SK-N-MC (cell line): ENCODE measurements around the gene EBF4.

ENCODE experiments used
- DNase-seq: peaks from one replicate; pipeline ENCODE4 v3.0.0-alpha.2; 2011; ENCODE audit warnings: low read depth, low spot score
- H3K27ac ChIP-seq: fragments of 200-600 bp; sonication (generic); 2 replicates; pipeline ENCODE4 v1.5.1; 2016; ENCODE audit warnings: mixed run types
- H3K36me3 ChIP-seq: fragments of 200-600 bp; sonication (generic); 2 replicates; pipeline ENCODE4 v1.6.1; 2017; ENCODE audit warnings: antibody characterized with exemption, low read length, mixed read lengths; ENCODE audit not compliant: insufficient read depth
- H3K4me3 ChIP-seq: fragments of 200-600 bp; sonication (generic); 2 replicates; pipeline ENCODE4 v1.5.1; 2016
- H3K9ac ChIP-seq: fragments of 200-600 bp; sonication (generic); 2 replicates; pipeline ENCODE4 v1.8.0; 2017; ENCODE audit warnings: mixed run types, mixed read lengths; ENCODE audit not compliant: insufficient read length
- H3K9me3 ChIP-seq: fragments of 200-600 bp; sonication (generic); 2 replicates; pipeline ENCODE4 v1.6.1; 2017; ENCODE audit warnings: low read depth, mild to moderate bottlenecking, antibody characterized with exemption, low read length, moderate library complexity, mixed read lengths
- EZH2 ChIP-seq: fragments of 200-600 bp; sonication (generic); IDR thresholded peaks from one replicate; pipeline ENCODE4 v1.6.1; 2017; ENCODE audit warnings: antibody characterized with exemption
- FOXP2 ChIP-seq: optimal IDR thresholded peaks from 2 replicates; pipeline ENCODE3; 2011; ENCODE audit warnings: mild to moderate bottlenecking, moderate library complexity; ENCODE audit not compliant: insufficient read depth; ENCODE audit errors: extremely low read length, control extremely low read depth
- POLR2AphosphoS5 ChIP-seq: IDR thresholded peaks from 2 replicates; pipeline ENCODE4 v1.6.1; 2012; ENCODE audit warnings: mild to moderate bottlenecking, low read depth, low read length, borderline replicate concordance

The EBF4 gene

DNA sequence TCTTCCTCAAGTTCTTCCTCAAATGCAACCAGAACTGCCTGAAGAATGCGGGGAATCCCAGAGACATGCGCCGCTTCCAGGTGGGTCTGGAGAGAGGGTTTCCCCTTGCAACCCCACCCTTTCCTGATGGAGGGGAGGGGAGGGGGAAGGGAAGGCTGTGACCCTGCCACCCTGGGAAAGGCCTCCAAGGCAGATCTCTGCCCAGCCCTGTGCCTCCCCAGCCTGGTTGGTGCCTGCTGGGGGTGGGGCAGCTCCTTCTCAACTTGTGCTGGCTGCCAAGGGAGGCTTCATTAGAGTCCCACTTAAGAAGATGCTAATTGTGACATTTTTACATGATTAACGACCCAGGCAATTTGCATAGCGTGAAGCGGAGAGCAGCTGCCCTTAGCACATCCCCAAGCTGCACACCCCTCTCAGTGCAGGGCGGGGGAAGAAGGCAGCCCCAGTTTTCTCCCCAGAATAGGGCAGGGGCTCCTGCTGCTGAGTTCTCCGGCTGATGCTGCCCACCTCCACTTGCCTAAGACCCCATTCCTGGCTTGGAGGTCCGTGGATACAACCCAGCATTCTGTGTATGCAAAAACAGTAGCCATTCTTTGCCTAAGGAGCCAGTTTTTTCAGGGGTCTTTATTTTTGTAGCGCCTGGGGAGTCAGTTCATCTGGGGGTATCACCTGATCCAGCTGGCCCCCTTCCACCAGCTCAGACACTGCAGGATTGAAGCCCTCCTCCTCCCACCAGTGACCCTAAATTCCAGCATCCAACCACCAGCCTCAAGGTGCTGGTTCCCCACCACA, 56.2 kb downstream of the EBF4 start:
- H3K36me3 ChIP-seq: no peaks in the 10 kb centered on the region
- H3K9me3 ChIP-seq: no peaks in the 10 kb centered on the region
- TF ChIP-seq EZH2 (no peak), FOXP2 (no peak), POLR2AphosphoS5 (no peak)
- H3K27ac ChIP-seq: no peak overlapping the region
- H3K4me3 ChIP-seq: no peak overlapping the region
- no peak for DNase-seq
- no peak overlapping the region for H3K9ac ChIP-seq

DNA sequence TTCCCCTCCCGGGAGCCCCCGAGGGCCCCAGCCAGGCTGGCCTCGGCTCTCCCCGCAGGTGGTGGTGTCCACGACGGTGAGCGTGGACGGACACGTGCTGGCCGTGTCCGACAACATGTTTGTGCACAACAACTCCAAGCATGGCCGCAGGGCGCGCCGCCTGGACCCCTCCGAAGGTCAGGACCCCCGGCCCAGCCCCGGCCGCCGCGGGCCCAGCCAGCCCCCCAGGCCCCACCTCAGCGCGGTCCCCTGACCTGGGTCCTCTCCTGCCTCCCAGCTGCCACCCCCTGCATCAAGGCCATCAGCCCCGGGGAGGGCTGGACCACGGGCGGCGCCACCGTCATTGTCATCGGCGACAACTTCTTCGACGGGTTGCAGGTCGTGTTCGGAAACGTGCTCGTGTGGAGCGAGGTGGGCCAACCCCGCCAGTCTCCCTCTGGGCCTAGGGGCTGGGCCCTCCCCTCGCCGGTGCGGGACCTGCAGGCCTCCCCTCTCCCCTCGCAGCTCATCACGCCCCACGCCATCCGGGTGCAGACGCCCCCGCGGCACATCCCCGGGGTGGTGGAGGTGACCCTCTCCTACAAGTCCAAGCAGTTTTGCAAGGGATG, 56.9 kb downstream of the EBF4 start:
- Histone ChIP-seq H3K9ac (no peak overlapping the region), H3K27ac (no peak overlapping the region), H3K36me3 (no peaks in the 10 kb centered on the region), H3K9me3 (no peaks in the 10 kb centered on the region), H3K4me3 (no peak overlapping the region)
- no peak for TF ChIP-seq EZH2
- TF ChIP-seq FOXP2: no peak
- TF ChIP-seq POLR2AphosphoS5: no peak
- no peak for DNase-seq

- Histone ChIP-seq H3K4me3 (no peak overlapping the region), H3K36me3 (no peaks in the 10 kb centered on the region), H3K9me3 (no peaks in the 10 kb centered on the region), H3K9ac (no peak overlapping the region), H3K27ac (no peak overlapping the region)
- TF ChIP-seq FOXP2 (no peak), EZH2 (no peak), POLR2AphosphoS5 (no peak)
- no peak for DNase-seq
Measured at GRCh38 chr20:2749951-2750490, 57.4 kb downstream of the EBF4 start.

GRCh38 chr20:2750491-2751251, 58.1 kb downstream of the EBF4 start:
- H3K27ac ChIP-seq: no peak overlapping the region
- TF ChIP-seq POLR2AphosphoS5: no peak
- no peak for TF ChIP-seq FOXP2
- no peak for TF ChIP-seq EZH2
- no peaks in the 10 kb centered on the region for H3K36me3 ChIP-seq
- H3K9ac ChIP-seq: no peak overlapping the region
- H3K4me3 ChIP-seq: peak overlapping the region; percentile 80; the same call in 1 of the 2 replicates
- no peak for DNase-seq
- no peaks in the 10 kb centered on the region for H3K9me3 ChIP-seq

DNA sequence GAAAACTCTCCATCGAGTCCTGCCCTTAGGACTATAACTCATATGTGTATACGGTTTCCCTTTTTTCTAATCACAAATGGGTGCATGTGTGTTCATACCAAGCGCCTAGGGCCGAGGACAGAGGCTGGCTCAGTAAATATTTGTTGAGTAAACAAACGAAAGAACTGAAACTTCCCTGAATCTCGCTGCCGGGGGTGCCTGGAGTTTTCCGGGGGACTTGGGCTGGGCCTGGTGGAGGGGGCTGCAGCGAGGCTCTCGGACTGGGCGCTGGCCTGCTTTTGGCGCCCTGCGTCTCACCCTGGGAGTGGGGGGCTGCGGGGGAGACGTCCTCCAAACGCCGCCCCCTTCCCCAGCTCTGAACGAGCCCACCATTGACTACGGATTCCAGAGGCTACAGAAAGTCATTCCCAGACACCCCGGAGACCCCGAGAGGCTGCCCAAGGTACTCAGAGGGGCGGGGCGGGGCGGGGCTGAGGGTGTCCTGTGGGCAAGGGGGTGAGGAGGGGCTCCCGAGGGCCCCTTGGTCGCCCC, 58.8 kb downstream of the EBF4 start:
- Histone ChIP-seq H3K36me3 (no peaks in the 10 kb centered on the region), H3K9ac (no peak overlapping the region), H3K4me3 (peak overlapping the region; percentile 80), H3K27ac (no peak overlapping the region), H3K9me3 (no peaks in the 10 kb centered on the region)
- TF ChIP-seq EZH2 (no peak), FOXP2 (no peak), POLR2AphosphoS5 (no peak)
- DNase-seq: no peak

GRCh38 chr20:2751878-2752566, 59.4 kb downstream of the EBF4 start:
- H3K9me3 ChIP-seq: no peaks in the 10 kb centered on the region
- no peak overlapping the region for H3K9ac ChIP-seq
- DNase-seq: no peak
- TF ChIP-seq EZH2: no peak
- no peak for TF ChIP-seq POLR2AphosphoS5
- TF ChIP-seq FOXP2: no peak
- peak overlapping the region; percentile 80 for H3K4me3 ChIP-seq
- H3K27ac ChIP-seq: no peak overlapping the region
- H3K36me3 ChIP-seq: no peaks in the 10 kb centered on the region

DNA sequence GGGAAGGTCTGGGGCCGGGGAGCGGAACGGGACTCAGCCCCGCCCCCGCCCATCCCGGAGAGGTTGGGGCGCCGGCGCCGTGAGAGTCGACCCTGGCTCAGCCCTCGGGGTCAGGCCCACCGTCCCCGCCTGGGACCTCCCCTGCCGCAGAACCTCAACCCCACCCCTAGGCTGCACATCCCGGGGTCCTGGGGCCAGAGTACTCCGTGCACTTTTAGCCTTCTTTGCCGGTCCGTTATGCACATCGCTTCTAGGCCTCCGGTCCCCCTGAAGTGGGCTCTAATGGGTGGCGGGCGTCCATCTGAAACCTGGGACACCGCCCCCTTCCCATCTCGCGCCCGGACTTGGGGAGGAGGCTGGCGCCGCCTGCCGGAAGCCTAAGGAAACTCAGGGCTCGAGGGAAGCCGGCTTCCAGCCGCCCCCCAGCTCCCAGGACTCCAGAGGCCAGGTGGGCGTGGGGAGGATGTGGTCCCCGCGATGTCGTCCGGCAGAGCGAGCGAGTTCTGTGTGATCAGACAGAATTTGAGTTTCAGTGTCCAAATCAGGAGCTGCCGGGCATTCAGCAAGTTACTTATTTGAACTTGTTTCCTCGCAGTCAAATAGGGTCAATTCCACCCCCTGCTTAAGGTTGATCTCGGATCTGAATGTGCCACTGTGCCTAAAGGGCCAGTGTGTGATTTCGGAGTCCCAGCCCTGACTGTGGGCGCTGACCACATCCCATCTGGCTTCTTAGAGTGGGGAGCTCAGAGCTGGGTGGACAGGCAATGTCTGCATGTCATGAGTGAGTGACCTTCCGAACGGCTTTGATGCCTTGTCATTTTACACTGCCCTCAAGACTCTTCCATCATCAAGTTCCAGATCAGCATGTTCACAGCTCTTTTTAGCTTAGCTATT, 60.2 kb downstream of the EBF4 start:
- TF ChIP-seq POLR2AphosphoS5 (no peak), EZH2 (no peak), FOXP2 (no peak)
- Histone ChIP-seq H3K9ac (no peak overlapping the region), H3K9me3 (no peaks in the 10 kb centered on the region), H3K27ac (no peak overlapping the region), H3K36me3 (no peaks in the 10 kb centered on the region), H3K4me3 (peak overlapping the region; percentile 80)
- no peak for DNase-seq
